Heart right ventricle (tissue), 16 donors: ENCODE data around the gene ABCG5. TPM values are rescaled to one million over a fixed set of nuclear protein-coding genes. Genes with fewer than 3 reads are reported as not detected.

ENCODE experiments used
- ATAC-seq, 8 donors: fragments of 200-7000 bp; cut with Tn5 transposase; one replicate each; pipeline ENCODE4 v1.9.1; 2020; ENCODE audit warnings: mild to moderate bottlenecking in 8 of 8, moderate library complexity in 8 of 8, moderate number of reproducible peaks in 1 of 8
- DNase-seq, 2 donors: peaks; one replicate each; pipeline ENCODE4 v3.0.0-alpha.2; 2020
- H3K27ac ChIP-seq, 10 donors: fragments of 200-600 bp; sonication (generic) in 2 of 10; one replicate each; pipeline versions ENCODE4 v1.5.0 to v1.8.0; 2020 to 2022; ENCODE audit warnings: mild to moderate bottlenecking in 3 of 10
- H3K27me3 ChIP-seq, 7 donors: fragments of 200-600 bp; one replicate each; pipeline ENCODE4 v1.8.0; 2021 to 2022; ENCODE audit warnings: mild to moderate bottlenecking in 2 of 7
- H3K36me3 ChIP-seq, 9 donors: fragments of 200-600 bp; sonication (generic) in 1 of 9; one replicate each; pipeline versions ENCODE4 v1.5.0 to v1.8.0; 2020 to 2022; ENCODE audit warnings: mild to moderate bottlenecking in 2 of 9
- H3K4me1 ChIP-seq, 9 donors: fragments of 200-600 bp; sonication (generic) in 1 of 9; one replicate each; pipeline versions ENCODE4 v1.5.0 to v1.8.0; 2020 to 2022; ENCODE audit warnings: mild to moderate bottlenecking in 4 of 9
- H3K4me3 ChIP-seq, 10 donors: fragments of 200-600 bp; sonication (generic) in 2 of 10; one replicate each; pipeline versions ENCODE4 v1.5.0 to v1.8.0; 2020 to 2022; ENCODE audit warnings: mild to moderate bottlenecking in 7 of 10, moderate library complexity in 2 of 10
- H3K9me3 ChIP-seq, 11 donors: fragments of 200-600 bp in 10 of 11; sonication (generic) in 2 of 11; one replicate each; pipeline versions ENCODE4 v1.5.0 to v1.8.0; 2013 to 2022; ENCODE audit warnings: mild to moderate bottlenecking in 2 of 11, control low read depth in 1 of 11, moderate library complexity in 1 of 11
- CTCF ChIP-seq, 9 donors: fragments of 200-600 bp; sonication (generic) in 2 of 9; IDR thresholded peaks; one replicate each; pipeline versions ENCODE4 v1.5.0 to v1.8.0; 2021 to 2022; ENCODE audit warnings: antibody characterized with exemption in 9 of 9, mild to moderate bottlenecking in 5 of 9, moderate library complexity in 1 of 9
- WGBS, 2 donors: extraction: QIAGEN DNeasy Blood & Tissue Kit; methylation state at CpG; one replicate each; pipeline ENCODE4 v1.1.7; 2013; ENCODE audit warnings: inconsistent platforms in 1 of 2; 5-methylcytosine and 5-hydroxymethylcytosine counted together
- intact Hi-C, 10 donors: fragments of 100-400 bp; cut with DNase I; formaldehyde crosslinking; loops; one replicate each; pipeline versions ENCODE4 v1.11.1 to v1.14.2; 2022
- polyA plus RNA-seq, 2 donors: library from polyadenylated mRNA; stranded (reverse); fragments of 200-250 nt; gene quantifications; one replicate each; pipeline ENCODE4 v1.2.3, GENCODE V29; 2013
- total RNA-seq, 10 donors: library from RNA; stranded (reverse); fragmentation: NEBNext Ultra II Directional in 3 of 10; extraction: Animal tissue kit (Norgen Biotek cat#: 25700) in 3 of 10; gene quantifications; one replicate each; pipeline versions ENCODE4 v1.2.1 to v1.2.4, GENCODE V29; 2021 to 2023
- donor health status: Arrhythmogenic right ventricular cardiomyopathy.
- donor health status: ischemic (EF 13 %, LVEDD 7.1; RV severe dilation, severe dysfunction).
- donor health status: healthy with polysubstance abuse.
- donor health status: DM: no; HTN: yes; CAD: no.
- donor health status: DM: no; HTN: no; CAD: no.
- donor health status: ischemic (EF 25% LVEDD 6.9; RV normal size, moderate dysfunction).
- donor health status: ischemic (EF 25% LVEDD 5.7; RV mildly dilated, moderate dysfunction).
- donor health status: healthy.
- donor health status: DM: yes; HTN: yes; CAD: no.
- donor health status: Ischemic cardiomyopathy.
- donor health status: ischemic (EF 35%, LVEDD 5.7; RV mildly dilated, moderate dysfunction).
- donor health status: nonischemic (EF 11% LVEDD 7.7; RV severe dilation, severe dysfunction).
- donor health status: DM: yes; HTN: yes; CAD: no.
- donor health status: PGD.
- donor health status: ischemic (EF 29% LVEDD 5.4; RV normal size, mild dysfunction).
- donor health status: nonischemic (EF 23%, LVEDD 6.1; RV moderate dilation, normal function).

The ABCG5 gene
- total and polyA plus RNA-seq, 12 donors = 0.13 TPM; not detected in 11

- Histone ChIP-seq H3K36me3 (no peaks in the 10 kb centered on the region), H3K27ac (no peak overlapping the region), H3K4me3 (no peak overlapping the region), H3K27me3 (peaks cover 0 to 83% (median 68%) of the 10 kb centered on the region in 7 donors), H3K9me3 (no peaks in the 10 kb centered on the region), H3K4me1 (no peaks in the 10 kb centered on the region)
- intact Hi-C loops = no loop called here
- 75 to 76% methylated on average over 2 of the region's 2 CpGs for WGBS, 2 donors
- ATAC-seq (no peak), DNase-seq (no peak)
- TF ChIP-seq CTCF (IDR thresholded peaks at IDR 0.05) = no peak
Measured at GRCh38 chr2:43855292-43855691, 16.7 kb upstream of the ABCG5 start.

- H3K9me3 ChIP-seq = no peaks in the 10 kb centered on the region
- no peak for TF ChIP-seq CTCF (IDR thresholded peaks at IDR 0.05)
- no peak overlapping the region for H3K4me3 ChIP-seq
- DNase-seq = no peak
- no peak for ATAC-seq
- no peak overlapping the region for H3K27ac ChIP-seq
- intact Hi-C loops = no loop called here
- H3K27me3 ChIP-seq = peaks cover 0 to 80% (median 63%) of the 10 kb centered on the region in 7 donors
- no peaks in the 10 kb centered on the region for H3K4me1 ChIP-seq
- H3K36me3 ChIP-seq = no peaks in the 10 kb centered on the region
- WGBS, 2 donors = 78 to 93% methylated on average over 3 of the region's 3 CpGs
Measured at GRCh38 chr2:43854671-43855070, 16.0 kb upstream of the ABCG5 start.

GRCh38 chr2:43853141-43854081, 14.8 kb upstream of the ABCG5 start:
- Histone ChIP-seq H3K36me3 (no peaks in the 10 kb centered on the region), H3K4me3 (no peak overlapping the region), H3K27me3 (peaks cover 0 to 71% (median 52%) of the 10 kb centered on the region in 7 donors), H3K4me1 (no peaks in the 10 kb centered on the region), H3K9me3 (no peaks in the 10 kb centered on the region), H3K27ac (no peak overlapping the region)
- no peak for ATAC-seq
- intact Hi-C loops = no loop called here
- no peak for TF ChIP-seq CTCF (IDR thresholded peaks at IDR 0.05)
- DNase-seq = no peak
- WGBS, 2 donors = 82 to 85% methylated on average over 10 of the region's 10 CpGs

GRCh38 chr2:43852196-43852730, 13.6 kb upstream of the ABCG5 start:
- no peak for ATAC-seq
- Histone ChIP-seq H3K4me1 (no peaks in the 10 kb centered on the region), H3K4me3 (no peak overlapping the region), H3K36me3 (no peaks in the 10 kb centered on the region), H3K27me3 (peaks cover 0 to 68% (median 47%) of the 10 kb centered on the region in 7 donors), H3K27ac (no peak overlapping the region), H3K9me3 (no peaks in the 10 kb centered on the region)
- 92% methylated on average over 20 to 21 of the region's 21 CpGs for WGBS, 2 donors
- no peak for DNase-seq
- TF ChIP-seq CTCF (IDR thresholded peaks at IDR 0.05) = no peak
- intact Hi-C loops = no loop called here
